IMR-90 (cell line): ENCODE measurements around the gene CKAP4. TPM values are rescaled to one million over a fixed set of nuclear protein-coding genes. Genes with fewer than 3 reads are reported as not detected.

ENCODE experiments used
- ATAC-seq: fragments of 200-7000 bp; cut with Tn5 transposase; 2 replicates; pipeline ENCODE4 v1.9.1; 2020; ENCODE audit warnings: low read depth, mild to moderate bottlenecking, moderate library complexity
- BruUV-seq: library from RNA; stranded (reverse); fragments of 400-500 nt; replicated peaks from 2 replicates; lab custom pipeline; 2021; lab: Mats Ljungman, UMichigan
- CTCF ChIA-PET: fragments of 300-600 bp; formaldehyde crosslinking; extraction: SDS; loops from one replicate; lab custom pipeline; 2021; ENCODE audit warnings: antibody characterized with exemption; lab: Yijun Ruan, JAX
- POLR2A ChIA-PET: fragments of 300-600 bp; sonication (Branson Sonifier 250); formaldehyde crosslinking; loops from one replicate; lab custom pipeline; 2022; ENCODE audit warnings: antibody characterized with exemption; ENCODE audit not compliant: unreplicated experiment; lab: Charles Lee
- DNase-seq: peaks from one replicate; pipeline ENCODE4 v3.0.0; 2013
- H2AFZ ChIP-seq: replicated peaks from 2 replicates; pipeline ENCODE3; 2013; ENCODE audit warnings: low read length, mild to moderate bottlenecking; ENCODE audit not compliant: poor library complexity
- H2AK5ac ChIP-seq: 2 replicates; pipeline ENCODE4 v1.6.1; 2013; ENCODE audit warnings: low read depth, low read length, inconsistent platforms
- H2AK9ac ChIP-seq: replicated peaks from 2 replicates; pipeline ENCODE3; 2013; ENCODE audit warnings: mild to moderate bottlenecking, low read depth, low read length, moderate library complexity; ENCODE audit not compliant: poor library complexity
- H2BK120ac ChIP-seq: 2 replicates; pipeline ENCODE4 v1.6.1; 2013; ENCODE audit warnings: low read depth, low read length, inconsistent platforms
- H2BK15ac ChIP-seq: 3 replicates; pipeline ENCODE4 v1.6.1; 2013; ENCODE audit warnings: low read depth, low read length, inconsistent platforms
- H2BK20ac ChIP-seq: 2 replicates; pipeline ENCODE4 v1.6.1; 2013; ENCODE audit warnings: low read depth, mild to moderate bottlenecking, inconsistent platforms, low read length, moderate library complexity
- H2BK5ac ChIP-seq: 2 replicates; pipeline ENCODE4 v1.6.1; 2013; ENCODE audit warnings: mild to moderate bottlenecking, low read depth, low read length, inconsistent platforms; ENCODE audit not compliant: poor library complexity, severe bottlenecking
- H3K14ac ChIP-seq: replicated peaks from 2 replicates; pipeline ENCODE4 v1.6.1; 2013; ENCODE audit warnings: low read depth, low read length, inconsistent platforms
- H3K18ac ChIP-seq: 2 replicates; pipeline ENCODE4 v1.6.1; 2013; ENCODE audit warnings: low read depth, low read length, control low read depth
- H3K23ac ChIP-seq: 2 replicates; pipeline ENCODE4 v1.6.1; 2013; ENCODE audit warnings: low read depth, low read length, inconsistent platforms
- H3K27ac ChIP-seq: 2 replicates; pipeline ENCODE4 v1.5.1; 2013; ENCODE audit warnings: mild to moderate bottlenecking, control low read depth, low read length; ENCODE audit not compliant: insufficient read depth
- H3K27me3 ChIP-seq: 2 replicates; pipeline ENCODE4 v1.6.1; 2013; ENCODE audit warnings: low read length; ENCODE audit not compliant: control insufficient read depth, insufficient read depth
- H3K36me3 ChIP-seq: 2 replicates; pipeline ENCODE4 v1.6.1; 2013; ENCODE audit warnings: low read length, mixed read lengths; ENCODE audit not compliant: control insufficient read depth, insufficient read depth
- H3K4ac ChIP-seq: 2 replicates; pipeline ENCODE4 v1.6.1; 2013; ENCODE audit warnings: low read depth, low read length, inconsistent platforms
- H3K4me1 ChIP-seq: 2 replicates; pipeline ENCODE4 v1.6.1; 2013; ENCODE audit warnings: low read length, mixed read lengths; ENCODE audit not compliant: control insufficient read depth, insufficient read depth
- H3K4me2 ChIP-seq: 2 replicates; pipeline ENCODE4 v1.6.1; 2013; ENCODE audit warnings: low read depth, mild to moderate bottlenecking, control low read depth, low read length, moderate library complexity
- H3K4me3 ChIP-seq: 2 replicates; pipeline ENCODE4 v1.5.1; 2013; ENCODE audit warnings: low read depth, mild to moderate bottlenecking, control low read depth, low read length, moderate library complexity; ENCODE audit not compliant: insufficient read depth
- H3K56ac ChIP-seq: 2 replicates; pipeline ENCODE4 v1.6.1; 2013; ENCODE audit warnings: low read length, inconsistent platforms; ENCODE audit not compliant: insufficient read depth; ENCODE audit errors: extremely low read depth
- H3K79me1 ChIP-seq, 2 experiments: 2 replicates each; pipeline ENCODE4 v1.6.1; 2013; ENCODE audit warnings: low read length in 2 of 2, inconsistent platforms in 1 of 2, low read depth in 1 of 2
- H3K9ac ChIP-seq: 2 replicates; pipeline ENCODE4 v1.6.1; 2013; ENCODE audit warnings: low read depth, low read length, control low read depth
- H3K9me1 ChIP-seq: 2 replicates; pipeline ENCODE4 v1.6.1; 2013; ENCODE audit warnings: low read length, inconsistent platforms; ENCODE audit not compliant: insufficient read depth
- H3K9me3 ChIP-seq: 2 replicates; pipeline ENCODE4 v1.6.1; 2013; ENCODE audit warnings: low read length; ENCODE audit not compliant: control insufficient read depth, insufficient read depth
- H4K20me1 ChIP-seq: 2 replicates; pipeline ENCODE4 v1.6.1; 2013; ENCODE audit warnings: low read length, inconsistent platforms; ENCODE audit not compliant: insufficient read depth
- H4K5ac ChIP-seq: 2 replicates; pipeline ENCODE4 v1.6.1; 2013; ENCODE audit warnings: mild to moderate bottlenecking, low read depth, low read length, control low read depth
- H4K8ac ChIP-seq, 2 experiments: 2 replicates each; pipeline ENCODE4 v1.6.1; 2013; ENCODE audit warnings: low read depth in 2 of 2, low read length in 2 of 2, control low read depth in 1 of 2, inconsistent platforms in 1 of 2
- H4K91ac ChIP-seq: 2 replicates; pipeline ENCODE4 v1.6.1; 2013; ENCODE audit warnings: low read depth, low read length, inconsistent platforms; ENCODE audit not compliant: insufficient read depth
- CHD1 ChIP-seq: IDR thresholded peaks from 2 replicates; pipeline ENCODE4 v1.6.1; 2012; ENCODE audit warnings: low read depth, low read length, improper control_type of control experiment
- MAZ ChIP-seq: IDR thresholded peaks from 2 replicates; pipeline ENCODE4 v1.6.1; 2012; ENCODE audit warnings: low read depth, mild to moderate bottlenecking, low read length, improper control_type of control experiment, moderate library complexity, borderline replicate concordance
- WGBS, 2 experiments: methylation state at CpG; one replicate each; pipeline versions ENCODE4 v1.1.5 to v1.1.7; 2013; ENCODE audit warnings: missing lambda C conversion rate in 2 of 2; ENCODE audit not compliant: insufficient read length in 1 of 2; ENCODE audit errors: extremely low coverage in 2 of 2; 5-methylcytosine and 5-hydroxymethylcytosine counted together
- dilution Hi-C: fragments of 300-500 bp; cut with HindIII; formaldehyde crosslinking; loops from one replicate; pipeline ENCODE4 v1.14.3; 2018; ENCODE audit warnings: low sequenced_read_pairs; ENCODE audit not compliant: unreplicated experiment
- in situ Hi-C: fragments of 300-500 bp; cut with MboI; formaldehyde crosslinking; loops from 3 replicates; pipeline ENCODE4 v1.14.3; 2019; ENCODE audit warnings: low sequenced_read_pairs, inconsistent platforms, mixed read lengths
- intact Hi-C: fragments of 100-400 bp; cut with micrococcal nuclease; formaldehyde crosslinking; loops from 2 replicates; pipeline ENCODE4 v1.10.0; 2022
- polyA plus RNA-seq, 3 experiments: library from polyadenylated mRNA; depleted of rRNA; stranded (reverse); fragments of >200 nt; gene quantifications; 2 replicates each; pipeline ENCODE4 v1.2.3, GENCODE V29; 2012; ENCODE audit warnings: low replicate concordance in 1 of 3
- total RNA-seq: library from RNA; depleted of rRNA; stranded (reverse); fragments of >200 nt; gene quantifications from 2 replicates; pipeline ENCODE4 v1.2.3, GENCODE V29; 2012

The CKAP4 gene
- total and polyA plus RNA-seq, 2 of the 4 experiments (the other 2 are of a cell fraction) = 94.5 to 297 TPM

- ChIA-PET POLR2A (no interaction called here), CTCF (no interaction called here)
- dilution Hi-C loops = no loop called here
- H4K20me1 ChIP-seq = no peaks in the 10 kb centered on the region
- H2AK5ac ChIP-seq = peak overlapping the region; percentile 89
- intact Hi-C loops = loop anchor here (5.0 kb wide), 1 partner anchor 41 kb away; the partner anchor contains the start of gene CKAP4
- in situ Hi-C loops = loop anchor here (5.0 kb wide), 1 partner anchor 36 kb away; no protein-coding TSS in a partner anchor
- H3K23ac ChIP-seq = no peak overlapping the region
- H3K4me1 ChIP-seq = peaks cover 8% of the 10 kb centered on the region
- no peak overlapping the region for H3K9ac ChIP-seq
- peaks cover 11% of the 10 kb centered on the region for H3K9me1 ChIP-seq
- TF ChIP-seq MAZ = no peak
- TF ChIP-seq CHD1 = no peak
- no peak for DNase-seq
- no peaks in the 10 kb centered on the region for H3K36me3 ChIP-seq
- H3K4me3 ChIP-seq = no peak overlapping the region
- no peaks in the 10 kb centered on the region for H3K27me3 ChIP-seq
- H3K14ac ChIP-seq = 0 out of 2 replicates have a peak overlapping the region, but pooled peaks have one; percentile 25
- 100% methylated on average over 1 of the region's 1 CpG; no CpG with 5 or more reads in 1 of the 2 experiments for WGBS, 2 experiments
- H3K4ac ChIP-seq = peak overlapping the region; percentile 83; the same call in 1 of the 2 replicates
- peak overlapping the region in 1 of 2 experiments; percentile 71; a peak in 2 of 4 replicates for H4K8ac ChIP-seq
- peak overlapping the region; percentile 75; the same call in 1 of the 2 replicates for H3K18ac ChIP-seq
- peak overlapping the region; percentile 1; the same call in 1 of the 3 replicates for H2BK15ac ChIP-seq
- no peaks in the 10 kb centered on the region for H3K9me3 ChIP-seq
- no peak overlapping the region for H2AK9ac ChIP-seq
- peak overlapping the region; percentile 53 for H2BK5ac ChIP-seq
- H2BK120ac ChIP-seq = peak overlapping the region; percentile 88
- no peak overlapping the region for H4K5ac ChIP-seq
- peak overlapping the region; percentile 88; the same call in 1 of the 2 replicates for H2BK20ac ChIP-seq
- no peak overlapping the region for H2AFZ ChIP-seq
- H4K91ac ChIP-seq = peak overlapping the region; percentile 37; the same call in 1 of the 2 replicates
- BruUV-seq = no TSS peak
- H3K4me2 ChIP-seq = no peak overlapping the region
- no peak overlapping the region; the same call in 1 of the 2 replicates for H3K56ac ChIP-seq
- ATAC-seq = peak; percentile 18
- H3K79me1 ChIP-seq = no peaks in the 10 kb centered on the region
- H3K27ac ChIP-seq = no peak overlapping the region; the same call in 1 of the 2 replicates
These were observed 40.3 kb upstream of the CKAP4 start for GRCh38 chr12:106288101-106288493.
